Keratinocyte (primary cell): ENCODE results near the gene CREBL2.

Experiments used
- CTCF ChIP-seq, 3 experiments: IDR thresholded peaks in 1 of 3; conservative IDR thresholded peaks in 1 of 3; optimal IDR thresholded peaks in 1 of 3; 2 replicates in 2 of 3; 3 replicates in 1 of 3; pipeline versions ENCODE3 to v1.5.1; 2011; ENCODE audit warnings: low read length in 3 of 3, mild to moderate bottlenecking in 3 of 3, moderate library complexity in 2 of 3, control low read depth in 1 of 3, inconsistent platforms in 1 of 3; ENCODE audit not compliant: insufficient read depth in 2 of 3; ENCODE audit errors: extremely low read depth in 1 of 3
- EZH2 ChIP-seq: IDR thresholded peaks from one replicate; pipeline ENCODE4 v1.6.1; 2012; ENCODE audit warnings: inconsistent platforms, mild to moderate bottlenecking, low read length, moderate library complexity

- TF ChIP-seq EZH2 (no peak), CTCF (optimal IDR thresholded peaks at IDR 0.05 in 1 of 3, IDR thresholded peaks at IDR 0.05 in 1 of 3, conservative IDR thresholded peaks at IDR 0.05 in 1 of 3; ENCODE audit: extremely low read depth in 1 of 3, insufficient read depth in 2 of 3, low read length in 3 of 3) (no peak)
These were observed 81.5 kb downstream of the CREBL2 start for GRCh38 chr12:12693111-12693671.
